Activated naive CD4-positive, alpha-beta T cell (primary cell): ENCODE measurements around the gene RASD2.

ENCODE experiments used
- DNase-seq, 4 experiments: peaks; one replicate each; lab custom pipeline; 2025; lab: John Stamatoyannopoulos, UW

Gene RASD2

GRCh38 chr22:35560824-35561223 is 20.2 kb downstream of the RASD2 start:
- no peak for DNase-seq

GRCh38 chr22:35561796-35562526 is 21.3 kb downstream of the RASD2 start:
- no peak for DNase-seq

- no peak for DNase-seq
Observed at GRCh38 chr22:35563211-35563610, 22.6 kb downstream of the RASD2 start.

GRCh38 chr22:35564975-35565867 is 24.6 kb downstream of the RASD2 start:
- no peak for DNase-seq

GRCh38 chr22:35567351-35568141 is 26.9 kb downstream of the RASD2 start:
- DNase-seq = no peak

- DNase-seq = no peak
Observed at GRCh38 chr22:35568751-35569739, 28.4 kb downstream of the RASD2 start.

GRCh38 chr22:35569916-35570315 is 29.3 kb downstream of the RASD2 start:
- DNase-seq = no peak

GRCh38 chr22:35570686-35571194 is 30.1 kb downstream of the RASD2 start:
- DNase-seq = no peak

GRCh38 chr22:35572556-35572955 is 31.9 kb downstream of the RASD2 start:
- DNase-seq = no peak

- DNase-seq = no peak
Observed at GRCh38 chr22:35575116-35575748, 34.6 kb downstream of the RASD2 start.

- no peak for DNase-seq
Observed at GRCh38 chr22:35576671-35577070, 36.0 kb downstream of the RASD2 start.

- no peak for DNase-seq
Observed at GRCh38 chr22:35577799-35578659, 37.4 kb downstream of the RASD2 start.

GRCh38 chr22:35578836-35579575 is 38.4 kb downstream of the RASD2 start:
- no peak for DNase-seq

- no peak for DNase-seq
Observed at GRCh38 chr22:35580351-35581022, 39.9 kb downstream of the RASD2 start.

- DNase-seq = no peak
Observed at GRCh38 chr22:35581023-35581413, 40.4 kb downstream of the RASD2 start.

GRCh38 chr22:35582218-35582860 is 41.7 kb downstream of the RASD2 start:
- no peak for DNase-seq

- DNase-seq = peak; percentile 4 to 33 (median 7)
Observed at GRCh38 chr22:35582861-35583670, 42.4 kb downstream of the RASD2 start.
